AG09309 (cell line): ENCODE data around the gene PITHD1.

Experiments used
- DNase-seq: peaks from one replicate; pipeline ENCODE4 v3.0.0-alpha.2; 2010; ENCODE audit warnings: low read depth
- H3K4me3 ChIP-seq: 2 replicates; pipeline ENCODE4 v1.5.1; 2011; ENCODE audit warnings: mild to moderate bottlenecking, low read depth, low read length, moderate library complexity; ENCODE audit not compliant: control insufficient read depth
- TF ChIP-seq, protein P1 (sequence below): IDR thresholded peaks from 2 replicates; pipeline ENCODE4 v1.5.1; 2011; ENCODE audit warnings: mild to moderate bottlenecking, low read depth, low read length, inconsistent platforms; ENCODE audit not compliant: insufficient read depth, control insufficient read depth; ENCODE audit errors: missing control alignments

PITHD1 gene

DNA sequence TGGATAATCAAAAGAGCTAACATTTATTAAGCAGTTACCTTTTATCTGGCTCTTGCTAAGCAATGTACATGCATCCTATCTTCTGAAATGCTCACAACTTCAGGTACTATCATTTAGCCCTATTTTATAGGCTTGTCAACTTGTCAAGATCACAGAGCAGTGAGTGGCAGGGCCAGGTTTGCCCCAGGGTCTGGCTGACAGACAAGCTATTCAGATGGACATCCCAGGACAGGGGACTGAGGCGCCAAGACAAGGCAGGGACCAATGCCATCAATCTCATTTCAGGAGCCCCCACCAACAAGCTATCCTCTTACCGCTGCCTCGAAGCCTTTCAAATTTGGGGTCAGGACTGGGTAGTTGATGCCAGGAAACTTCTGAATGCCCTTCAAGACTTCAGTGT, 38.1 kb downstream of the PITHD1 start:
- no peak overlapping the region for H3K4me3 ChIP-seq
- DNase-seq, result no peak
- TF ChIP-seq, protein P1, sequence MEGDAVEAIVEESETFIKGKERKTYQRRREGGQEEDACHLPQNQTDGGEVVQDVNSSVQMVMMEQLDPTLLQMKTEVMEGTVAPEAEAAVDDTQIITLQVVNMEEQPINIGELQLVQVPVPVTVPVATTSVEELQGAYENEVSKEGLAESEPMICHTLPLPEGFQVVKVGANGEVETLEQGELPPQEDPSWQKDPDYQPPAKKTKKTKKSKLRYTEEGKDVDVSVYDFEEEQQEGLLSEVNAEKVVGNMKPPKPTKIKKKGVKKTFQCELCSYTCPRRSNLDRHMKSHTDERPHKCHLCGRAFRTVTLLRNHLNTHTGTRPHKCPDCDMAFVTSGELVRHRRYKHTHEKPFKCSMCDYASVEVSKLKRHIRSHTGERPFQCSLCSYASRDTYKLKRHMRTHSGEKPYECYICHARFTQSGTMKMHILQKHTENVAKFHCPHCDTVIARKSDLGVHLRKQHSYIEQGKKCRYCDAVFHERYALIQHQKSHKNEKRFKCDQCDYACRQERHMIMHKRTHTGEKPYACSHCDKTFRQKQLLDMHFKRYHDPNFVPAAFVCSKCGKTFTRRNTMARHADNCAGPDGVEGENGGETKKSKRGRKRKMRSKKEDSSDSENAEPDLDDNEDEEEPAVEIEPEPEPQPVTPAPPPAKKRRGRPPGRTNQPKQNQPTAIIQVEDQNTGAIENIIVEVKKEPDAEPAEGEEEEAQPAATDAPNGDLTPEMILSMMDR, result no peak

DNA sequence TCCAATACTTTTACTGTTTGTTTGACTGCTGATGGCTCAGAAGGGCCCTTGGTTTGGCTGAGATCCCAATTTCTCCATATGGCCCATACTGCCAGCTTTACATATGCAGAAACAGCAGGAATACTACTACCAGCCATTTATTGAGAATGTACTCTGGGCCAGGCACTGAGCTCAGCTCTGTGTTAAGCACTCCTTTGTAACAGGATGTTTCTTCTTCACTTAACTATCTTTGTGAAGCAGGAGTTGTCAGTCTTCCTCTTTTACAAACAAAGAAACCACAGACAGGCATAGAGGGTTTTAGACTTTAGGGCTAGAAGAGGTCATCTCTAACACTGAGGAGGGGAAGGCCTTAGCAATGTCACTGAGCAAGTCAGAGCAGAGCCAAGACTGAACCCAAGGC, 38.7 kb downstream of the PITHD1 start:
- TF ChIP-seq, protein P1, result no peak
- no peak for DNase-seq
- H3K4me3 ChIP-seq, result no peak overlapping the region

- no peak for DNase-seq
- H3K4me3 ChIP-seq, result no peak overlapping the region
- TF ChIP-seq, protein P1, result no peak
Observed at GRCh38 chr1:23817633-23818032, 39.4 kb downstream of the PITHD1 start.

- H3K4me3 ChIP-seq, result no peak overlapping the region
- TF ChIP-seq, protein P1, result no peak
- no peak for DNase-seq
Observed at GRCh38 chr1:23823767-23824166, 45.5 kb downstream of the PITHD1 start.

GRCh38 chr1:23824711-23825075, 46.5 kb downstream of the PITHD1 start:
- peak overlapping the region; percentile 92 for H3K4me3 ChIP-seq
- TF ChIP-seq, protein P1, result no peak
- no peak for DNase-seq

DNA sequence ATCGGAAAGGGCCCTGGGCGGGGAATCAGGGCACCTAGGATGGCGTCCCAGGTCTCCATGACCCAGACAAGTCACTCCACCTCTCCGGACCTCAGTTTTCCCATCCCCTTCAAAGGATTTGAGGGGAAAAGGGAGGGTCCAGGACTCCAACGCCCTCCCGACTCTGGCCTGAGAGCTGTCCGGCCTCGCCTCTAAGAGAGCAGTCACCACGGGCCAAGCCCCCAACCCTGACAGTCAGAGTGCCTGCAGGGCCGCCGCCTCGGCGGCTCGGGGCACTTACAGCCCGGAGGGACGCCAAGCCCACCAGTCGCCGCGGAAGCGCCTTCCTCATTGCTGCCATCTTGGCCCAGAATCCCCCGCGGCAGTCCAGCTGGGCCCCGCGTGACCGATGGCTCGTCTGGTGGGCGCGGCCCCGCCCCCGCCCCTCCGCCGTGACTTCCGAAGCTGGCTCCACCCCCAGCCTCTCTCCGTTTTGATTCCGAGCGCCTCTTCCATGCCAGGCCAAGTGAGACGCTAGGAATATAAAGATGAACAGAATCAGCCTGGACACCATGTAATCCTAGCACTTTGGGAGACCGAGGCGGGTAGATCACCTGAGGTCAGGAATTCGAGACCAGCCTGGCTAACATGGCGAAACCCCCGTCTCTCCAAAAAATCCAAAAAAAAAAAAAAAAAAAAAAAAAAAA, 47.0 kb downstream of the PITHD1 start, which contains the start of gene HMGCL:
Gene HMGCL (minus strand): TSS at position 354 of the 686 bp plus-strand sequence. CDS start 14 bp downstream, at position 340.
- DNase-seq, result peak; percentile 42

More for the DNA sequence above, 47.0 kb downstream of the PITHD1 start, which contains the start of gene HMGCL:
- TF ChIP-seq, protein P1, result no peak
- H3K4me3 ChIP-seq, result peak within 1 kb of the TSS; percentile 92
